ENCODE data around the gene ADGRL3.
"Not testable (repeated sequence)": the region's sequence is repeated elsewhere in the genome, so short reads cannot be mapped to it uniquely, and the experiment has no call there.

The ADGRL3 gene

DNA sequence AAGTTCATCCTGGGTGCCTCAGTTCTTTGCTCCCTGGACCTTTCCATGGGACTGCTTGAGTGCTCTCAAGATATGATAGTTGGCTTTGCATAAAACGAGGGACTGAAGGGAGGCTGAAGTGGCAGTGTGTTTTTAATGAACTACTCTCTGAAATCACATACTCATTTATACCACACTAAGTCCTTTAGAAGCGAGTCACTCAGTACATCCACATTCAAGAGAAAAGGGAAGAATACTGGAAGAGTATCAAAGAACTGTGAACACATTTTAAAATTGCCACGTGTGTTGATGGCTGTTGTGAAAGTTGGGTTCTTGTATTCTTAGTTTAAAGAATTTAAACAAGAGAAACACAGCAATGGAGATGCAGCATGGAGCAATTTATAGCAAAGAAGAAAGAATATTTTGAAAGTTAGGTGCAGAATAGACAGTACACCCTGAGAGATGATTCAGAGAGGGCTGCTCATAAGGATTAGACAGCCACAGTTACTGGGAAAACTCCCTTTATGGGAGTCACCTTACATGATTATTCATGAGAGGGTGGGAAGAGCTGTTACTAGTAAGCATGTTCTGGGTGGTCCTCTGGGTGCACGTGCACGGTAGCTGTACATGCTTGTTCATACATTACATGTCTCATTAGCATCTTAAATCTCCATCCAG lies 380.7 kb downstream of the ADGRL3 start:
- H3K27ac Mint-ChIP-seq, result no peak overlapping the region
- no peak overlapping the region for H3K4me3 Mint-ChIP-seq
- no peaks in the 10 kb centered on the region for H3K36me3 Mint-ChIP-seq
- peaks cover 8% of the 10 kb centered on the region for H3K9me3 Mint-ChIP-seq
- no peaks in the 10 kb centered on the region for H3K27me3 Mint-ChIP-seq
- no peaks in the 10 kb centered on the region for H3K4me1 Mint-ChIP-seq

DNA sequence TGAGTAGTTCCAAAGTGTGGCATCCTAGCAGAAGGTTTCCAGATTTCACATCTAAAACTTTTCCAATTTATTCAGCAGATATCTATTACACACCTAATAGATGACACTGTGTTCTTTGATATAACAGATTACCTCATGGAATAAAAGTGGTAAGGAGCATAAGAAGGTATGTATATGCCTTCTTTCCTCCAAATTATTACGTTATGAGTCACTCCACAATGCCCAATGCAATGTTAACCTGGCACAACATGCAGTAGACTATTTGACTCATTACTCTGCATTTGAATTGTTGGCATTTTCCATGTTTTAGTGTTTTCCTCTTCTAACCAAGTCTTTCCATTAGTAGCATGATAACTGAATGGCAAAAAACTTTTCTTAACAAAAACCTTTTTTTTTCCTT lies 383.6 kb downstream of the ADGRL3 start:
- Mint-ChIP-seq H3K27ac (no peak overlapping the region), H3K4me3 (no peak overlapping the region), H3K27me3 (no peaks in the 10 kb centered on the region), H3K9me3 (peaks cover 8% of the 10 kb centered on the region), H3K36me3 (no peaks in the 10 kb centered on the region), H3K4me1 (no peaks in the 10 kb centered on the region)

DNA sequence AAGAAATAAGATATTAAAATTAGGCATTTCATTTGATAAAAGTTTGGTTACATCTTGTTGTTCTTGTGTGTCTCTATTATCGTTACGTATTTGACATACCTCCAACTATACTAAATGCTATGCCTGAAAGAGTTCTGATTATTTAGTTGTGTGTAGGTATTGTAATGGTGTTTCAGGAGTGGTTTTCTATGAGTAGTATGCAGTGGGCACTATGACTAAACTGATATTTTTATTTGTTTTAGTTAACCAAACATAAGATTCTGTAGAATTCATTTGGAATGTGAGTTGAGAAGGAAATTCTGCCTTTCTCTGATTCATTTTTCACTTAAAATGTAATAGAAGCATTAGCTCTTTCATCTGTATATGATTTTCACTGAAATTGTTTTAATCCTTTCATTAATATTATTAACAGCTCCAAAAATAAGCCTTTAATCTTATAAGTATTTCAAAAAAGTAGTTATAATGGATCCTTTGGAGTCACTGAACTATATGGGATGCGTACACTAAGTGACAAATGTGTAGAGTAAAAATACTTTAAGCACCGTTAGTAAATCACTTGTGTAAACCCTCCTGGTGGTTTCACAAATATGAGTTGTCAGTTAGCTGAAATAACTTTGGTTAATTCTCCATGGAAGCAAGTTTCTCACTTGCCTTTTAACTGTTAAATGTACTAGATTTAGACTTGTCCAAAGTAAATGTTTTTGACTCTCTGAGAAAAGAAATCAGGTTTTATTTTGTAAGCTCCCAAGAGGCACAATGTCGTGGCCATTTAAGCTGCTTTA lies 388.7 kb downstream of the ADGRL3 start:
- Mint-ChIP-seq H3K27me3 (no peaks in the 10 kb centered on the region), H3K27ac (no peak overlapping the region), H3K36me3 (no peaks in the 10 kb centered on the region), H3K4me1 (no peaks in the 10 kb centered on the region), H3K4me3 (no peak overlapping the region), H3K9me3 (peaks cover 6% of the 10 kb centered on the region)

DNA sequence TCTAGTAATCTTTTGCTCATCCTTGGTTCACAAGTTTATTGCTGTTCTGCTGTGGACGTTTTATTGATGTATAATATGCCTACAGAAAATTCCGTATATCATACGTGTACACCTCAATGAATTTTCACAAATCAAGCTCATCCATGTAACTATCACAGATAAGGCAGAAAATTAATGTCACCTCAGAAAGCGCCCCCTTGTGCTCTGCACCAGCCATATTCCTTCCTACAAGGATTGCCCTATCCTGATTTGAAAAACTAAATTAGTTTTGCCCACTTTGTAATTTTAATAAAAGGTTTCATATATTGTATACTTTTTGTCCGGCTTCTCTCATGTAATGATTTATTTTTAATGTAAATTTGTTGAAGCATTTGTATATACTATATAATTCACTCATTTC lies 390.8 kb downstream of the ADGRL3 start:
- Mint-ChIP-seq H3K4me1 (no peaks in the 10 kb centered on the region), H3K4me3 (no peak overlapping the region), H3K36me3 (no peaks in the 10 kb centered on the region), H3K27ac (no peak overlapping the region), H3K9me3 (peaks cover 10% of the 10 kb centered on the region), H3K27me3 (no peaks in the 10 kb centered on the region)

DNA sequence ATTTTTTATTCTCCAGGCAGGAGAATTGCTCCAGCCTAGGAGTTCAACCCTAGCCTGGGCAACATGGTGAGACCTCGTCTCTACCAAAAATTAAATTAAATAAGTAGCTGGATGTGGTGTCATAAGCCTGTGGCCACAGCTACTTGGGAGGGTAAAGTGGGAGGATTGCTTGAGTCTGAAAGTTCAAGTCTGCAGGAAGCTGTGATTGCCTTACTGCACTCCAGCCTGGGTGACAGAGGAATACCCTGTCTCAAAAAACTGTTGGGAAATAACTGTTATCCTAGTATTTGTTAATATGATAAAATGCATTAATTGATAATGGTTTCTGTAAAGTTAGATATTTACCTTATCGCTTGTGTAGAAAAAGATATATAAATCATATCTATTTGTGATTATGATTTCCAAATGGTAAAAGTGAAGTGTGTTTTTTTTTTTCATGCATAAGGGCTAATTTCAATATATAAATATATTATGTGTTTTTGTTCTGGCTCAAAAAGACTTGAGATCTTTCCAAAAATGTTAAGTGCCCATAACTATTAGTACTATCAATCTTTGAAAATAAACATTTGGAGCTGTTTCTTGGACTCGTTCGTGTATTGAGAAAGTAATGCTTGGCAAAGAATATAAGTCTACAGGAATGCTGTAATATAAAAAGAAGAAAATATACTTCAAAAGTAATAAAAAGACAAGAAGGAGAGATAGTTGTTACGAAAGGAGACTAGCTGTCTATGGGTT lies 396.6 kb downstream of the ADGRL3 start:
- H3K4me1 Mint-ChIP-seq, result no peaks in the 10 kb centered on the region
- no peak overlapping the region for H3K27ac Mint-ChIP-seq
- H3K9me3 Mint-ChIP-seq, result peaks cover 14% of the 10 kb centered on the region
- H3K4me3 Mint-ChIP-seq, result no peak overlapping the region
- no peaks in the 10 kb centered on the region for H3K36me3 Mint-ChIP-seq
- H3K27me3 Mint-ChIP-seq, result no peaks in the 10 kb centered on the region

DNA sequence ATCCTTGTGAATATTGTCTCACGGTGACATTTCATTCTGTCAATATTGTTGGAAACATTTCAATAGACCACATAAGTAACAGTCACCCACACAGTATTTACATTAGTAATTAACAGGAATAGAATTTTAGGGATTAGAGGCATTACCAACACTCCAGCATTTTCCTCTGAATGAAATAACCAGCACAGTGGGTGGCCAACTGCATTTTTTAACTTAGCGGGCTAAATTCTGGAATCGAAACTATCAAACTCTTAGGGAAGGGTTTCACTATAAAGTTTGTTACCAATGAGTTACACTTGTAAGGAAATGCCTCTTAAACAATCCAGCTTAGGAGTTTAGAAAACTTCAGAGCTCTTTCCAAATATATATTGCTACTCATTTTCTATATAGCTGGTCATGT lies 403.0 kb downstream of the ADGRL3 start:
- H3K4me1 Mint-ChIP-seq, result no peaks in the 10 kb centered on the region
- H3K36me3 Mint-ChIP-seq, result no peaks in the 10 kb centered on the region
- H3K9me3 Mint-ChIP-seq, result no peaks in the 10 kb centered on the region
- no peak overlapping the region for H3K4me3 Mint-ChIP-seq
- H3K27ac Mint-ChIP-seq, result no peak overlapping the region
- H3K27me3 Mint-ChIP-seq, result no peaks in the 10 kb centered on the region

DNA sequence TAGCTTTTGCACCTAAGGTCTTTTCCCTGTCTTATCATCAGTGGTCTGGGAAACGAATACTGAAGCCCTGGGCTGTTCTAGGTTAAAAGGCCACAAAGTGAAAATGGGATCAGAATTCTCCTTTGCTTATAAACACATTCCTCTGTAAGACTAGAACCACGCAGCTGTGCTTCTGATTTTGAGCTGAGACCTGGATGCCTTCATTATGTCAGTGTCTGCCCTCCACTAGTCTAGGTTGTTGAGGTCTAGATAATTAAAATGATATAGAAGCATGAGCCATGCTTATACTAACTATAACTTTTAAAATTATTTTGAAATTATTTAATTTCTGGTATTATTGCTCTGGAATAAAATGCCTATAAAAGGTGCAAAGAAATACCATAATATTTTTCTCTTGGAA lies 403.9 kb downstream of the ADGRL3 start:
- H3K9me3 Mint-ChIP-seq, result no peaks in the 10 kb centered on the region
- no peaks in the 10 kb centered on the region for H3K27me3 Mint-ChIP-seq
- H3K4me1 Mint-ChIP-seq, result no peaks in the 10 kb centered on the region
- no peak overlapping the region for H3K27ac Mint-ChIP-seq
- no peak overlapping the region for H3K4me3 Mint-ChIP-seq
- H3K36me3 Mint-ChIP-seq, result no peaks in the 10 kb centered on the region

DNA sequence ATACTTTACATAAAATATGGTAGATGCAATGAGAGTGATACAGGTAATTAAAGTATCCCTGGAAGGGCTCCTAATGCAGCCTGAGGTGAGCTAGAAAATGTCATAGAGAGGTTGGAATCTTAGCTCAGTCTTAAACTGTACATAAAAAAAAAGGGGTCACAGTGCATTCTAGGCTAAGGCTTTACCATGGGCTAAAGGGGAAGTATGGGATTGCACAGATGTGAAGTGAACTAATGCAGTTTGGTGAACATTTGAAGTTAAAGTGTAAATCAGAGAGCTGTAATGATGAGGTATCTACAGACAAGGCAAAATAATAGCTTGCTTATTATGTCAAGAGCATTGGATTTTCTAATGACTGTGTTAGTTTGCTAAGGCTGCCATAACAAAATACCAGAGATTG lies 405.9 kb downstream of the ADGRL3 start:
- Mint-ChIP-seq H3K4me3 (no peak overlapping the region), H3K9me3 (no peaks in the 10 kb centered on the region), H3K27ac (no peak overlapping the region), H3K4me1 (no peaks in the 10 kb centered on the region), H3K27me3 (no peaks in the 10 kb centered on the region), H3K36me3 (no peaks in the 10 kb centered on the region)

DNA sequence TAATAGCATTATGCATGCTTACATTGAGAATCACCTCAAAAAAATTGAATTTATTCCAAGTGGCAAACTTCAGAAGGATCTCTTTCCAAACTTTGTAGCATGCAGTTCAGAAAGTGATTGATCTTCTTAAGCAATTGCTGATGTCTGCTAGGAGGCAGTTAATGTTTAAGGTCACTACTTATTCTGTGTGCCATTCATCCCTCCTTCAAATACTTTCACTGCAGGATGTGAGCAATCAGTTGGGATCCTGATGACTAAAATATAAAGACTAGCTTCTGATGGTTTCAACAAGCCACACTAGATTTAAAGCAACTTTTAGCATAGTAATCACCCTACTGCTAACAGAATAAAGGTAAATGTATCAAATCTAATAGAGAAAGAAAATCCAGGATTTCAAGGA lies 414.1 kb downstream of the ADGRL3 start:
- Mint-ChIP-seq H3K4me3 (no peak overlapping the region), H3K27ac (no peak overlapping the region), H3K9me3 (peaks cover 5% of the 10 kb centered on the region), H3K27me3 (no peaks in the 10 kb centered on the region), H3K4me1 (no peaks in the 10 kb centered on the region), H3K36me3 (no peaks in the 10 kb centered on the region)

DNA sequence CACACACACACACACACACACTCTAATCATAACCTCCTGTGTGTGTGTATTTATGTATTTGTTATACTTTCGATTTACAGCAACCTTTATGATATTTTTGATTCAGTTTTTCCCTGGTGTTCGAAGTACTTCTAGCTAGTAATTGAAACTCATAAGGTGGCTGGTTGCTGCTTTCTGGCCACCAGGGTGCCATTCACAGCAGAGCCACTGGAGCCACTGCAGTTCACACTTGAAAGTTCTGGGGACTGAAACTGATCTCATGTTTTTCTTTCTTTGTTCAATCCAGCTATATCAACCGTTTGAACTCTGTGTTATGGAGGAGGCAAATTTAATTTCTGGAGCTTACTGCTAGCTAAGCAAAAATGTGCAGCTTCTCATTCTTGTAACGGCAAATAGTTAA lies 419.4 kb downstream of the ADGRL3 start:
- H3K36me3 Mint-ChIP-seq, result no peaks in the 10 kb centered on the region
- H3K4me1 Mint-ChIP-seq, result no peaks in the 10 kb centered on the region
- no peaks in the 10 kb centered on the region for H3K27me3 Mint-ChIP-seq
- no peak overlapping the region for H3K4me3 Mint-ChIP-seq
- peaks cover 5% of the 10 kb centered on the region for H3K9me3 Mint-ChIP-seq
- H3K27ac Mint-ChIP-seq, result no peak overlapping the region

DNA sequence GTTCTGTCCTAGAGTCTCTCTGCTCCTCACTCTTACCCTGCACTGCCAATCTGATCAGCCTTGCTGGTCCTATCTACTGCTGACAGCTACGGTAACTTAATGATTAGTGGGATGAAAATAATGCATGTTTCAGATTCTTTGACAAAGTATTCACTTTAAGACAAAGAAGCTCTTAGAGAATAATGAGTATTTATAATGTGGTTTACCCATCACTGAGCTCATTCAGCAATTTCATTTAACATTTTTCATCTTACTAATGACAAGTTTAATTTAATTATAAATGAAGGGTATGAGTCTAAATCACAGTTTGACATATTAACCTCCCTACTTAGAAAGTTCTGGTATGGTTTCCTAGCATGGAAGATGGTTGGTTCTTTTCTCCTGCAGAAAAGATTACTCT lies 428.2 kb downstream of the ADGRL3 start:
- H3K27ac Mint-ChIP-seq, result no peak overlapping the region
- no peaks in the 10 kb centered on the region for H3K27me3 Mint-ChIP-seq
- H3K4me3 Mint-ChIP-seq, result no peak overlapping the region
- no peaks in the 10 kb centered on the region for H3K36me3 Mint-ChIP-seq
- no peaks in the 10 kb centered on the region for H3K4me1 Mint-ChIP-seq
- no peaks in the 10 kb centered on the region for H3K9me3 Mint-ChIP-seq

DNA sequence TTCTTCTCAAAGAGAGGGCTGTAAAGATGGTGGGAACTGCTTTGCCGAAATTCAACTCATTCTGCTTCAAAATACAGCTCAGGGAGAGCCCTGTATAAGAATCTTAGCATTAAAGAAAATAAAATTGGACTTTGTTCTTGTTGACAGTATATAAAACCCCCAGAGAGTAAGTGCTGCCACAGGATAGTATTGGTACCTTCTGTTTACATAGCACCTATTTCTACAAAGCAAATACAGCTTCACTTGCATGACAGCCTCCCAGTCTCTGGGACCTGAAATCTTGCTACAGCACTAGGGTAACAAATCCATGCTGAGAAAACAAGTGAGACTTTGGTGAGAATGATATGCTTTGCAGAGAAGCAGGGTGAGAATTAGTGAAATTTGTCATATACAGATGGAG lies 428.6 kb downstream of the ADGRL3 start:
- Mint-ChIP-seq H3K27ac (no peak overlapping the region), H3K4me3 (no peak overlapping the region), H3K27me3 (no peaks in the 10 kb centered on the region), H3K36me3 (no peaks in the 10 kb centered on the region), H3K9me3 (no peaks in the 10 kb centered on the region), H3K4me1 (no peaks in the 10 kb centered on the region)

DNA sequence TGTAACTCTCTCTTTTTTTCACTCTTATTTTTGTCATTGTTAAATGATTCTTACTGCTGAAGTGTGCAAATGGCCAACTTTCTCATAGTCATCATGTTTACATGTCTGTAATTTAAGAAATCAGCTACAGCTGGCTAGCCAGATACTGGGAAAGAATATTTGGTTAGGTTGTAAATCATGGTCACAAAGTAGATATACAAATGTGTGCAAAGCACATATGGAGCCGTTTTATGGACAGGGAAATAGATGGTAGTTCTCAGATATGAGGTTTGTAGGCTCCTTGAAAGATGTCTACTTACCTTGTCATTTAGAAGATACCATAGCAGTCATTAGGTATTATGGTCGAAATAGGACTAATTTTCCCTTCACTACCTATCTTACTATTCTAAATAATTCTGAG lies 430.4 kb downstream of the ADGRL3 start:
- H3K27ac Mint-ChIP-seq, result no peak overlapping the region
- H3K9me3 Mint-ChIP-seq, result no peaks in the 10 kb centered on the region
- no peak overlapping the region for H3K4me3 Mint-ChIP-seq
- H3K4me1 Mint-ChIP-seq, result no peaks in the 10 kb centered on the region
- H3K27me3 Mint-ChIP-seq, result no peaks in the 10 kb centered on the region
- no peaks in the 10 kb centered on the region for H3K36me3 Mint-ChIP-seq

DNA sequence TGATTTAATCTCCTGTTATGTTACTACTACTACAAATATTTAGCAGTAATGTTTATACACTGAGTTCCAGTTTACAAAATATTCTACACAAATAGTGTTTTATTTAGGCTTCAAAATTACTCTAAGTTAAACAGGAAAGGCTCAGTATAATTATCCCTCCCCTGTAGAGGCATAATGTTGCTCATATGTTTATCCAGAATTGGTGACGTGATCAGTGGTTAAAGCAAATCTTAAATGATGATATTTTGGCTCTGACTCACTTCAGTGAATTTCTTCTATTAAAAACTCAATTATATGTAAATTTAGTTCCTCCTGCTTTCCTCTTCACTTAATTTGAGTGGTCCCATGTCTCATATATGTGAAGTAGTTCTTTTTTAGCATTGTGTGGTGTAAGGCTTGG lies 438.5 kb downstream of the ADGRL3 start:
- H3K27me3 Mint-ChIP-seq, result no peaks in the 10 kb centered on the region
- H3K4me1 Mint-ChIP-seq, result no peaks in the 10 kb centered on the region

DNA sequence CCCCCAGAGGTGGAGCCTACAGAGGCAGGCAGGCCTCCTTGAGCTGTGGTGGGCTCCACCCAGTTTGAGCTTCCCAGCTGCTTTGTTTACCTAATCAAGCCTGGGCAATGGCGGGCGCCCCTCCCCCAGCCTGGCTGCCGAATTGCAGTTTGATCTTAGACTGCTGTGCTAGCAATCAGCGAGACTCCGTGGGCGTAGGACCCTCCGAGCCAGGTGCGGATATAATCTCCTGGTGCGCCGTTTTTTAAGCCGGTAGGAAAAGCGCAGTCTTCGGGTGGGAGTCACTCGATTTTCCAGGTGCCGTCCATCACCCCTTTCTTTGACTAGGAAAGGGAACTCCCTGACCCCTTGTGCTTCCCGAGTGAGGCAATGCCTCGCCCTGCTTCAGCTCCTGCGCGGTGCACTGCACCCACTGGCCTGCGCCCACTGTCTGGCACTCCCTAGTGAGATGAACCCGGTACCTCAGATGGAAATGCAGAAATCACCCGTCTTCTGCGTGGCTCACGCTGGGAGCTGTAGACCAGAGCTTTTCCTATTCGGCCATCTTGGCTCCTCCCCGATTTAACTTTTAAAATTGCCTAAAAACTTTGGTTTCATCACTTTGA lies 446.7 kb downstream of the ADGRL3 start:
- H3K9me3 Mint-ChIP-seq, H3K27me3 Mint-ChIP-seq, H3K4me1 Mint-ChIP-seq, H3K36me3 Mint-ChIP-seq, H3K4me3 Mint-ChIP-seq, H3K27ac Mint-ChIP-seq: not testable (repeated sequence)

More for the DNA sequence above, 438.5 kb downstream of the ADGRL3 start:
- Mint-ChIP-seq H3K9me3 (peaks cover 5% of the 10 kb centered on the region), H3K27ac (no peak overlapping the region), H3K4me3 (no peak overlapping the region), H3K36me3 (no peaks in the 10 kb centered on the region)

DNA sequence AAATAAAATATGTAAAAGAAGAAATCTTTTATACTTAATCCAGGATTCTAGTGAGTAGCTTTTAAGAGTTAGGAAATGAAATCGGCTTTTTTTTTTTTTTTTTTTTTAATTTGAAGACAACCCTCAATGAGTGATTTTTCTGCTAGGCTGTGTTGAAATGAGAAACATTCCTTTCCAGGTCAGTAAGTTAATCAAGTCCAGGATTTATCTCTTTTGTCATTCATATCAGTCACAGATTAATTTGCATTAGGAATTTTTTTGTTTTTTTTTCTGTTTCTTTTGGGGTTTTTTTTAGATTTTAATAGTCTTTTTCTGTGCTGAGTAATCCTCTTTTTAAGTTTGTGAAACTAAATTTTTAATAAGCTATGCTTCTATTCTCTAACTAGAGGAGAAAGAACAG lies 448.1 kb downstream of the ADGRL3 start:
- H3K36me3 Mint-ChIP-seq, result no peaks in the 10 kb centered on the region
- no peak overlapping the region for H3K27ac Mint-ChIP-seq
- peaks cover 3% of the 10 kb centered on the region for H3K9me3 Mint-ChIP-seq
- no peaks in the 10 kb centered on the region for H3K4me1 Mint-ChIP-seq
- no peak overlapping the region for H3K4me3 Mint-ChIP-seq
- H3K27me3 Mint-ChIP-seq, result no peaks in the 10 kb centered on the region
